Skeletal muscle satellite cell (primary cell): ENCODE results near the gene FTHL17.

Source experiments
- H3K27me3 ChIP-seq: 2 replicates; pipeline ENCODE4 v1.7.0; 2013; ENCODE audit warnings: low read length; ENCODE audit not compliant: control insufficient read depth, insufficient read depth
- H3K36me3 ChIP-seq: 2 replicates; pipeline ENCODE4 v1.7.0; 2013; ENCODE audit warnings: mild to moderate bottlenecking, control low read depth, low read length; ENCODE audit not compliant: insufficient read depth
- H3K4me1 ChIP-seq: 2 replicates; pipeline ENCODE4 v1.7.0; 2013; ENCODE audit warnings: low read length; ENCODE audit not compliant: control insufficient read depth, insufficient read depth
- H3K4me2 ChIP-seq: 2 replicates; pipeline ENCODE4 v1.7.0; 2013; ENCODE audit warnings: mild to moderate bottlenecking, low read length
- H3K4me3 ChIP-seq: 2 replicates; pipeline ENCODE4 v1.7.0; 2013; ENCODE audit warnings: low read length
- H3K9ac ChIP-seq: 2 replicates; pipeline ENCODE4 v1.7.0; 2013; ENCODE audit warnings: mild to moderate bottlenecking, low read depth, low read length, moderate library complexity
- H3K9me3 ChIP-seq: replicated peaks from 2 replicates; pipeline ENCODE4 v1.7.0; 2013; ENCODE audit warnings: mild to moderate bottlenecking, control low read depth, low read length

Gene FTHL17

GRCh38 chrX:31091819-31092218 is 20.0 kb upstream of the FTHL17 start:
- no peak overlapping the region for H3K4me2 ChIP-seq
- no peaks in the 10 kb centered on the region for H3K9me3 ChIP-seq
- no peaks in the 10 kb centered on the region for H3K27me3 ChIP-seq

GRCh38 chrX:31074522-31074921 is 2.7 kb upstream of the FTHL17 start:
- Histone ChIP-seq H3K4me3 (no peak overlapping the region), H3K36me3 (no peaks in the 10 kb centered on the region), H3K4me2 (no peak overlapping the region), H3K9me3 (peaks cover 4% of the 10 kb centered on the region), H3K9ac (no peak overlapping the region), H3K4me1 (no peaks in the 10 kb centered on the region), H3K27me3 (no peaks in the 10 kb centered on the region)

More at GRCh38 chrX:31091819-31092218, 20.0 kb upstream of the FTHL17 start:
- no peaks in the 10 kb centered on the region for H3K36me3 ChIP-seq
- no peaks in the 10 kb centered on the region for H3K4me1 ChIP-seq
- no peak overlapping the region for H3K4me3 ChIP-seq
- no peak overlapping the region for H3K9ac ChIP-seq

- H3K9me3 ChIP-seq, result peaks cover 4% of the 10 kb centered on the region
- H3K36me3 ChIP-seq, result no peaks in the 10 kb centered on the region
- H3K4me2 ChIP-seq, result no peak overlapping the region
- H3K9ac ChIP-seq, result no peak overlapping the region
- H3K4me1 ChIP-seq, result no peaks in the 10 kb centered on the region
- H3K27me3 ChIP-seq, result no peaks in the 10 kb centered on the region
- no peak overlapping the region for H3K4me3 ChIP-seq
These were observed 579 bp downstream of the FTHL17 start for GRCh38 chrX:31071262-31071661.

- Histone ChIP-seq H3K4me1 (no peaks in the 10 kb centered on the region), H3K9ac (no peak overlapping the region), H3K4me2 (no peak overlapping the region), H3K27me3 (no peaks in the 10 kb centered on the region), H3K9me3 (peaks cover 4% of the 10 kb centered on the region), H3K36me3 (no peaks in the 10 kb centered on the region), H3K4me3 (no peak overlapping the region)
These were observed 1.8 kb downstream of the FTHL17 start for GRCh38 chrX:31070057-31070468.

GRCh38 chrX:31063114-31063513 is 8.7 kb downstream of the FTHL17 start:
- H3K9me3 ChIP-seq, result no peaks in the 10 kb centered on the region
- no peak overlapping the region for H3K4me3 ChIP-seq
- H3K9ac ChIP-seq, result no peak overlapping the region
- no peaks in the 10 kb centered on the region for H3K27me3 ChIP-seq
- H3K4me2 ChIP-seq, result no peak overlapping the region
- H3K36me3 ChIP-seq, result no peaks in the 10 kb centered on the region
- H3K4me1 ChIP-seq, result no peaks in the 10 kb centered on the region

- H3K36me3 ChIP-seq, result no peaks in the 10 kb centered on the region
- no peaks in the 10 kb centered on the region for H3K4me1 ChIP-seq
- H3K9me3 ChIP-seq, result no peaks in the 10 kb centered on the region
- H3K4me3 ChIP-seq, result no peak overlapping the region
- H3K4me2 ChIP-seq, result no peak overlapping the region
- no peak overlapping the region for H3K9ac ChIP-seq
- H3K27me3 ChIP-seq, result no peaks in the 10 kb centered on the region
These were observed 10.8 kb downstream of the FTHL17 start for GRCh38 chrX:31061091-31061490.

GRCh38 chrX:31060016-31060415 is 11.8 kb downstream of the FTHL17 start:
- Histone ChIP-seq H3K4me1 (no peaks in the 10 kb centered on the region), H3K27me3 (no peaks in the 10 kb centered on the region), H3K9ac (no peak overlapping the region), H3K4me2 (no peak overlapping the region), H3K4me3 (no peak overlapping the region), H3K9me3 (no peaks in the 10 kb centered on the region), H3K36me3 (no peaks in the 10 kb centered on the region)

- Histone ChIP-seq H3K4me3 (no peak overlapping the region), H3K36me3 (no peaks in the 10 kb centered on the region), H3K9me3 (no peaks in the 10 kb centered on the region), H3K4me2 (no peak overlapping the region), H3K9ac (no peak overlapping the region), H3K4me1 (no peaks in the 10 kb centered on the region), H3K27me3 (no peaks in the 10 kb centered on the region)
These were observed 13.6 kb downstream of the FTHL17 start for GRCh38 chrX:31058284-31058683.

- Histone ChIP-seq H3K9me3 (no peaks in the 10 kb centered on the region), H3K4me2 (no peak overlapping the region), H3K4me3 (no peak overlapping the region), H3K9ac (no peak overlapping the region), H3K27me3 (no peaks in the 10 kb centered on the region), H3K4me1 (no peaks in the 10 kb centered on the region), H3K36me3 (no peaks in the 10 kb centered on the region)
These were observed 14.2 kb downstream of the FTHL17 start for GRCh38 chrX:31057691-31058090.

GRCh38 chrX:31057291-31057690 is 14.6 kb downstream of the FTHL17 start:
- H3K9me3 ChIP-seq, result no peaks in the 10 kb centered on the region
- no peaks in the 10 kb centered on the region for H3K4me1 ChIP-seq
- H3K4me3 ChIP-seq, result no peak overlapping the region
- no peaks in the 10 kb centered on the region for H3K36me3 ChIP-seq
- no peaks in the 10 kb centered on the region for H3K27me3 ChIP-seq
- H3K9ac ChIP-seq, result no peak overlapping the region
- H3K4me2 ChIP-seq, result no peak overlapping the region

GRCh38 chrX:31053621-31054020 is 18.2 kb downstream of the FTHL17 start:
- Histone ChIP-seq H3K4me2 (no peak overlapping the region), H3K9me3 (no peaks in the 10 kb centered on the region), H3K27me3 (no peaks in the 10 kb centered on the region), H3K36me3 (no peaks in the 10 kb centered on the region), H3K4me1 (no peaks in the 10 kb centered on the region), H3K9ac (no peak overlapping the region), H3K4me3 (no peak overlapping the region)

GRCh38 chrX:31039327-31039711 is 32.5 kb downstream of the FTHL17 start:
- no peaks in the 10 kb centered on the region for H3K36me3 ChIP-seq
- no peak overlapping the region for H3K4me3 ChIP-seq
- no peaks in the 10 kb centered on the region for H3K27me3 ChIP-seq
- H3K9ac ChIP-seq, result no peak overlapping the region
- H3K9me3 ChIP-seq, result no peaks in the 10 kb centered on the region
- no peak overlapping the region for H3K4me2 ChIP-seq
- H3K4me1 ChIP-seq, result peaks cover 4% of the 10 kb centered on the region
